Large intestine (tissue), 12 donors: ENCODE results near the gene TMEM174. TPM values are rescaled to one million over a fixed set of nuclear protein-coding genes. Genes with fewer than 3 reads are reported as not detected.
A peak's percentile ranks its signal among the peaks of the same experiment; 100 is the strongest.

ENCODE experiments used
- DNase-seq, 2 donors: peaks; one replicate each; pipeline versions ENCODE4 v3.0.0 to v3.0.0-alpha.2; 2013
- H3K27ac ChIP-seq: one replicate; pipeline ENCODE4 v1.5.1; 2013; ENCODE audit warnings: low read length
- H3K27me3 ChIP-seq: 2 replicates; pipeline ENCODE4 v1.6.1; 2013; ENCODE audit warnings: low read length; ENCODE audit not compliant: control insufficient read depth, insufficient read depth
- H3K36me3 ChIP-seq: 2 replicates; pipeline ENCODE4 v1.6.1; 2013; ENCODE audit warnings: low read length; ENCODE audit not compliant: control insufficient read depth, insufficient read depth
- H3K4me1 ChIP-seq: one replicate; pipeline ENCODE4 v1.6.1; 2013; ENCODE audit warnings: low read length; ENCODE audit not compliant: control insufficient read depth, insufficient read depth
- H3K4me3 ChIP-seq: one replicate; pipeline ENCODE4 v1.5.1; 2013; ENCODE audit warnings: low read length
- H3K9me3 ChIP-seq: one replicate; pipeline ENCODE4 v1.6.1; 2013; ENCODE audit warnings: mild to moderate bottlenecking, low read depth, low read length, moderate library complexity; ENCODE audit not compliant: control insufficient read depth
- WGBS: methylation state at CpG from one replicate; pipeline ENCODE4 v1.1.5; 2013; ENCODE audit warnings: low lambda C conversion rate; ENCODE audit not compliant: insufficient coverage; 5-methylcytosine and 5-hydroxymethylcytosine counted together
- long read RNA-seq, 11 donors: transcript quantifications; one replicate each; lab custom pipeline, GENCODE V29; 2026
- polyA plus RNA-seq: library from polyadenylated mRNA; unstranded; fragments of 120-200 nt; gene quantifications from one replicate; pipeline ENCODE4 v1.2.1, GENCODE V29; 2013

Gene TMEM174, protein sequence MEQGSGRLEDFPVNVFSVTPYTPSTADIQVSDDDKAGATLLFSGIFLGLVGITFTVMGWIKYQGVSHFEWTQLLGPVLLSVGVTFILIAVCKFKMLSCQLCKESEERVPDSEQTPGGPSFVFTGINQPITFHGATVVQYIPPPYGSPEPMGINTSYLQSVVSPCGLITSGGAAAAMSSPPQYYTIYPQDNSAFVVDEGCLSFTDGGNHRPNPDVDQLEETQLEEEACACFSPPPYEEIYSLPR
- polyA plus RNA-seq = not detected
- long read RNA-seq, donor 1 = 0 reads
- long read RNA-seq, donor 2 = 0 reads
- long read RNA-seq, donor 3 = 0 reads
- long read RNA-seq, donor 4 = 0 reads
- long read RNA-seq, donor 5 = 0 reads
- long read RNA-seq, donor 6 = 0 reads
- long read RNA-seq, donor 7 = 0 reads
- long read RNA-seq, donor 8 = 0 reads
- long read RNA-seq, donor 9 = 0 reads
- long read RNA-seq, donor 10 = 0 reads
- long read RNA-seq, donor 11 = 0 reads

- Histone ChIP-seq H3K4me3 (no peak within 1 kb of the TSS), H3K27me3 (no peaks in the 10 kb centered on the region), H3K36me3 (no peaks in the 10 kb centered on the region), H3K9me3 (no peaks in the 10 kb centered on the region), H3K27ac (no peak within 1 kb of the TSS), H3K4me1 (no peaks in the 10 kb centered on the region)
- no CpG with 5 or more reads among the region's 5 CpGs for WGBS
- DNase-seq = no peak
Observed at GRCh38 chr5:73172951-73173350, at the start of gene TMEM174. TSS of gene TMEM174 (plus strand) at chr5:73173193. CDS start at chr5:73173244, 51 bp downstream.

DNA sequence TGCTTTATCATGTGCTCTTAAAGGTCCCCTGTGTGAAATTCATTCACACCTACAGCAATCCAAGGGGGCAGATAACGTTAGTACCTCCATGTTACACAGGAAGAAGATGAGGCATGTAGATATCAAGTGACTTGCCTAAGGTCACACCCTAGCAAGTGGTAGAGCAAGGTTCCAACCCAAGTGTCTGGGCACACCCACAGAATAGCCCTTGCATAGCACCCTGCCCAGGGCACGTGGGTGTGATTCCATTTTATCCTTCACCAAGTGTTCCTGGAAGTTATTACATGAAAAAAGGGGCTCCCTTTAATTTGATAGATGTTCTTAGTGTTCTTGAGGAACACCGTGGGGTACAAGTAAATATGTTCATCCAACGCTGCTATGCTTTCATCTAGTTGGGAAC, 47.7 kb upstream of the TMEM174 start:
- peaks cover 6% of the 10 kb centered on the region for H3K4me1 ChIP-seq
- DNase-seq = no peak
- H3K4me3 ChIP-seq = no peak overlapping the region
- peaks cover 8% of the 10 kb centered on the region for H3K27me3 ChIP-seq
- H3K27ac ChIP-seq = no peak overlapping the region
- H3K36me3 ChIP-seq = peaks cover 22% of the 10 kb centered on the region
- WGBS = 100% methylated on average over 2 of the region's 4 CpGs
- no peaks in the 10 kb centered on the region for H3K9me3 ChIP-seq

GRCh38 chr5:73126381-73126780, 46.6 kb upstream of the TMEM174 start:
- Histone ChIP-seq H3K27me3 (peaks cover 4% of the 10 kb centered on the region), H3K4me1 (peaks cover 11% of the 10 kb centered on the region), H3K36me3 (peaks cover 22% of the 10 kb centered on the region), H3K9me3 (no peaks in the 10 kb centered on the region), H3K4me3 (no peak overlapping the region), H3K27ac (no peak overlapping the region)
- no peak for DNase-seq
- no CpG with 5 or more reads among the region's 4 CpGs for WGBS

- no peaks in the 10 kb centered on the region for H3K9me3 ChIP-seq
- H3K27ac ChIP-seq = no peak overlapping the region
- no peak overlapping the region for H3K4me3 ChIP-seq
- peaks cover 13% of the 10 kb centered on the region for H3K4me1 ChIP-seq
- WGBS = no CpG with 5 or more reads among the region's 1 CpG
- H3K36me3 ChIP-seq = peaks cover 22% of the 10 kb centered on the region
- H3K27me3 ChIP-seq = peaks cover 2% of the 10 kb centered on the region
- no peak for DNase-seq
Observed at GRCh38 chr5:73126957-73127356, 46.0 kb upstream of the TMEM174 start.

- peaks cover 13% of the 10 kb centered on the region for H3K36me3 ChIP-seq
- H3K4me1 ChIP-seq = peaks cover 23% of the 10 kb centered on the region
- 80% methylated on average over 1 of the region's 5 CpGs for WGBS
- no peaks in the 10 kb centered on the region for H3K27me3 ChIP-seq
- H3K27ac ChIP-seq = no peak overlapping the region
- no peak for DNase-seq
- no peaks in the 10 kb centered on the region for H3K9me3 ChIP-seq
- no peak overlapping the region for H3K4me3 ChIP-seq
Observed at GRCh38 chr5:73129143-73129542, 43.9 kb upstream of the TMEM174 start.

DNA sequence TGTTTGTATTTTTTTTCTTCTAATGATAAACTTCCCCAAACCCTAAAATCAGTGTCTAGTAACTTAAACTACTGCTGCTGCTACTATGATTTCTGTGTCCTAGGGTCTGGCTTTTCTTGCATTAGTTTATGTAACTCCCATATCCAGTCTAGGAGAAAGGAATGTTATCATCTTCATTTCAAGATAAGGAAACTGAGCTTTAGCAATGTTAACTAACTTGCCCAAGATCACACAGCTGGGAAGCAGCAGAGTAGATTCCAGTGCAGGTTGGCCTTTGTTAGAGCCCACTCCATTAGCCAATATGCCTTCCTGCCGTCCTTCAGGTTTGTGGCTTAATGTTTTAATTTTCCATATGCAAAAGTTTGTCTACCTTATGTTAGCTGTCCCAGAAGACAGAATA, 42.2 kb upstream of the TMEM174 start:
- no peak for DNase-seq
- Histone ChIP-seq H3K27me3 (no peaks in the 10 kb centered on the region), H3K9me3 (no peaks in the 10 kb centered on the region), H3K4me1 (peaks cover 30% of the 10 kb centered on the region), H3K4me3 (no peak overlapping the region), H3K36me3 (peaks cover 8% of the 10 kb centered on the region), H3K27ac (no peak overlapping the region)
- no CpG with 5 or more reads among the region's 1 CpG for WGBS

DNA sequence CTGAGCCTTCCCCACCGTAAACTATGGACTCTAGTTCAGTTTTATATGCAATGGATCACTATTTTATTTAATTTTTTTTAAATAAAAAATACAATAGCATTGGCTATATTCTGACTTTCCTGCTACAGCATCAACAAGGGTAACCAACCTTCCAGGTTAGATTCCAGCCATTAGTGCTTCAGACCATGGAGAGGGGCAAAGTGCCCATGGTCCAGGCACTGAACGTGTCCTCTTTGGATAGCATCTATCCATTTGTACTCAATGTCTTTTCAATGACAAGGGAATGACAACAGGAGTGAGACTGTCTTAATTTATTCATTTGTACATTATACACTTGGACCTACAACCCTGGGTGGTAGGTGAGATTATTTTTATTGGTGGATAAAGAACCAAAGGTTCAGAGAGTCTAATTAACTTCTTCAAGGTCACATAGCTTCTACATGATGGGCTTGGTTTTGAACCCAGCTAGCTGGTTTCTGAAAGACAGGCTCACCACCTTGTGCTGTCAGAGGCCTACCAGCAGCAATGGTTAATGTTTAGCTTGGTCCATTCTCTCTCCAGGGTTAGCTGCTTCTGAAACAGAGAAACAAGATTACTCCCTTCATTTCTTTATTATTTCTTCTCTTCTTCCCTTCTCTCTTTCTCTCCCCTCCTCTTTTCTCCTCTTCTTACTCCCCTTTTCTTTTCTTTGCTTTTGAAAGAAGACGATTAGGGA, 41.1 kb upstream of the TMEM174 start:
- Histone ChIP-seq H3K4me3 (no peak overlapping the region), H3K9me3 (no peaks in the 10 kb centered on the region), H3K36me3 (peaks cover 7% of the 10 kb centered on the region), H3K27ac (peak overlapping the region; percentile 68), H3K4me1 (peaks cover 37% of the 10 kb centered on the region), H3K27me3 (no peaks in the 10 kb centered on the region)
- WGBS = 60% methylated on average over 1 of the region's 3 CpGs
- DNase-seq = peak in 1 of 2 donors; percentile 62

GRCh38 chr5:73132759-73133158, 40.2 kb upstream of the TMEM174 start:
- no peak for DNase-seq
- peaks cover 45% of the 10 kb centered on the region for H3K4me1 ChIP-seq
- H3K36me3 ChIP-seq = peaks cover 7% of the 10 kb centered on the region
- no CpG with 5 or more reads among the region's 2 CpGs for WGBS
- H3K4me3 ChIP-seq = no peak overlapping the region
- H3K27me3 ChIP-seq = no peaks in the 10 kb centered on the region
- H3K9me3 ChIP-seq = no peaks in the 10 kb centered on the region
- peak overlapping the region; percentile 68 for H3K27ac ChIP-seq

GRCh38 chr5:73135021-73135420, 38.0 kb upstream of the TMEM174 start:
- DNase-seq = no peak
- Histone ChIP-seq H3K27me3 (no peaks in the 10 kb centered on the region), H3K27ac (no peak overlapping the region), H3K36me3 (no peaks in the 10 kb centered on the region), H3K4me3 (no peak overlapping the region), H3K9me3 (no peaks in the 10 kb centered on the region), H3K4me1 (peaks cover 56% of the 10 kb centered on the region)
- no CpG with 5 or more reads among the region's 3 CpGs for WGBS

DNA sequence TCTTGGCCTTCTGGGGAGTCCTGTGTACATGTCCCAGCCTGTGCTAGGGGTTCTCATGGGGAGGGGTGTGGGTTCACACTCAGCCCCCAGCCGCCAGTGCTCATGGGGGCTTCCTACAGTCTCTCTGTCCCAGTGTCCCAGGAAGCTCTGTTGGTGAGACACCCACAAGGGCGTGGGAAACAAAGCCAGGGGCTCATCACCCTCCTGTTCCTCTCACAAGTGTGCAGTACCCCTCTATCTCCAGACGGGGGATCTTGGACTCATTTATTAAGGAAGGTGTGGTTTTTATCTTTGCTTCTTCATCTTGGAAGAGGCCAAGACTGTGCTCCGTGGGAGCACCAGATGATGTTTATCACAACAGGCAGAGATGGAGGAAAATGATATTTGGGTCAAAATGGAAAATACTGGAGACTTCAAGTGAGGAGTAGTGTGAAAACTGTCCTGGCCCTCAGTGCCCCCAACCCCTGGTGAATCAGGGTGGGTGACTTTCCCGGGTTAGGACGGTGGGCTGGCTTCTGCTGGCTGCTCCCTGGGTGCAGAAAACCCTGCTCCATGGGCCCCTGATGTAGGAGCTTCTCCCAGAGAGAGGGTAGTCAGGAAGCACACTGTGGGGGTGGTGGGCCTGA, 37.5 kb upstream of the TMEM174 start:
- Histone ChIP-seq H3K36me3 (no peaks in the 10 kb centered on the region), H3K9me3 (no peaks in the 10 kb centered on the region), H3K27ac (no peak overlapping the region), H3K27me3 (no peaks in the 10 kb centered on the region), H3K4me3 (no peak overlapping the region), H3K4me1 (peaks cover 53% of the 10 kb centered on the region)
- no peak for DNase-seq
- WGBS = 20% methylated on average over 1 of the region's 6 CpGs
